ENCODE measurements around the gene MITF. TPM values are rescaled to one million over a fixed set of nuclear protein-coding genes. Genes with fewer than 3 reads are reported as not detected.

The MITF gene
- total RNA-seq, 1 donor from 2014 or later: not detected

- intact Hi-C loops (cut with micrococcal nuclease): no loop called here
- TF ChIP-seq CTCF (IDR thresholded peaks at IDR 0.05): no peak
Observed at GRCh38 chr3:69938931-69939330, 199.7 kb downstream of the MITF start.

GRCh38 chr3:69941037-69941436 lies 201.8 kb downstream of the MITF start:
- intact Hi-C loops (cut with micrococcal nuclease): loop anchor here (10.0 kb wide), 1 partner anchor 1714 kb away; no protein-coding TSS in a partner anchor
- Mint-ChIP-seq H3K27me3 (no peaks in the 10 kb centered on the region), H3K36me3 (ENCODE audit: low read depth) (no peaks in the 10 kb centered on the region), H3K4me3 (no peak overlapping the region), H3K27ac (no peak overlapping the region), H3K9me3 (no peaks in the 10 kb centered on the region), H3K4me1 (no peaks in the 10 kb centered on the region)
- no peak for TF ChIP-seq CTCF (IDR thresholded peaks at IDR 0.05)
- no peak for ATAC-seq (ENCODE audit: low read depth)
- ChIA-PET POLR2A (no interaction called here), CTCF (no interaction called here)
- DNase-seq: no peak

More at GRCh38 chr3:69938931-69939330, 199.7 kb downstream of the MITF start:
- ATAC-seq (ENCODE audit: low read depth): no peak
- H3K27me3 Mint-ChIP-seq: no peaks in the 10 kb centered on the region
- no peak overlapping the region for H3K4me3 Mint-ChIP-seq
- no peaks in the 10 kb centered on the region for H3K36me3 Mint-ChIP-seq (ENCODE audit: low read depth)
- ChIA-PET POLR2A (no interaction called here), CTCF (no interaction called here)
- no peaks in the 10 kb centered on the region for H3K9me3 Mint-ChIP-seq
- no peaks in the 10 kb centered on the region for H3K4me1 Mint-ChIP-seq
- H3K27ac Mint-ChIP-seq: no peak overlapping the region
- no peak for DNase-seq

DNA sequence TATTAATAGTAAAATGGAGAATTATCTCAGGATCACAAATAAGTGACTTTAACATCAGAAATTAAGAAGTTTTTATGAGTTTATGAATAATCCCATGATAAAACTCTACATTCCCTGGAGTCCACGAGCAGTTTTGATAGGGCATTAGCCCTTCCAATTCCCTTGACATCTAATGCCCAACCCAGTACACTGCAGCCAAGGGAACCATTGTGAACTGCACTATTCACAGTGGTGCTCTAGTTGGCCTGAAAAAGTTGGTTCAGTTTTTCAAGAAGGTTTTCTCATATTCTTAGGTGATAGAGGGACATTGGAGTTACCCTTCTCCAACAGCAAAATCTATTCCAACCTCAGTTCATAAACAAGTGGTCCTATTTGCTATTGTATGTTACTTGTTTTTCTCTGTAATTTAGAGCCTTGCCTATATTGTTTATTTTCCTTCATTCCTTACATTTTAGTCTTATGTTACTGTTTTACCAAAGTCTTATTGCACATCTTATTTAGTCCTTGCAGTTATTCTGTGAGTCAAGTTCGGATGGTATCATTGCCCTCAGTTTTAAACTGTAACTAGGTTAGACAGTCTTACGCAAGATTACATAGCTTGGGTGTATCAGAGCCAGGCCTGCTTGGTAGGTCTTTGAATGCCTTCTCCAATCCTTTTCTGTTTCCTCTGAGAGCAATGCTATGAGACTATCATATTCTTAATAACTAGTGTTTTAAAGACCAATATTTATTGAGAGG lies 202.3 kb downstream of the MITF start:
- Mint-ChIP-seq H3K9me3 (no peaks in the 10 kb centered on the region), H3K4me1 (no peaks in the 10 kb centered on the region), H3K4me3 (no peak overlapping the region), H3K27ac (no peak overlapping the region), H3K36me3 (ENCODE audit: low read depth) (no peaks in the 10 kb centered on the region), H3K27me3 (no peaks in the 10 kb centered on the region)
- no peak for DNase-seq
- TF ChIP-seq CTCF (IDR thresholded peaks at IDR 0.05): no peak
- ChIA-PET POLR2A (no interaction called here), CTCF (no interaction called here)
- intact Hi-C loops (cut with micrococcal nuclease): loop anchor here (10.0 kb wide), 1 partner anchor 1713 kb away; no protein-coding TSS in a partner anchor
- no peak for ATAC-seq (ENCODE audit: low read depth)

DNA sequence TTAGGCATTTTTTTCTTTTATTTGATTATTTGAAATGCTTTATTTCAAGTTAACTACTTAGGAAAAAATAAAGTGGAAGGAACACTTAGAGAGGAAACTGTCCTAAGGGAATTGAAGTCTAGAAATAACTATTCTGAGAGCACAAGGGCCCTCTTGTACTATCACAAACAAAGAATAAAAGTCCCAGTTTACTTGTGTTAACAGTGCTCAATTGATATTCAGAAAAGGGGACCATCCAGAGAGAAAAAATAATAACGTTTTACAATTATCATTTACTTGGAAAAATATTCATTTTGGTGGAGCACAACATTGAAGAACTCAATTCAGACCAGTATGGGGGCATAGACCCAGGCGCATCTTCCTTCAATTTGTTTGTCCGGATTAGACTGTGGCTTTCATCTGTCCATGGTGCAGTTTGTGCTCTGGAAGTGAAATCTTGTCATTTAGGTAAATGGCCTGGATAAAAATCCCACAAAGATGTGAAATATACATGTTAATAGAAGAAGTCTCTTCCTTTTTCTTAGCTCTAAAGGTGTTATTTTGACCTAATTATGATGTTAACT lies 205.7 kb downstream of the MITF start:
- DNase-seq (no peak), ATAC-seq (ENCODE audit: low read depth) (no peak)
- ChIA-PET CTCF (no interaction called here), POLR2A (no interaction called here)
- H3K27me3 Mint-ChIP-seq: no peaks in the 10 kb centered on the region
- H3K4me3 Mint-ChIP-seq: no peak overlapping the region
- H3K4me1 Mint-ChIP-seq: no peaks in the 10 kb centered on the region
- intact Hi-C loops (cut with micrococcal nuclease): loop anchor here (10.0 kb wide), 1 partner anchor 1710 kb away; no protein-coding TSS in a partner anchor
- TF ChIP-seq CTCF (IDR thresholded peaks at IDR 0.05): no peak
- no peak overlapping the region for H3K27ac Mint-ChIP-seq
- H3K9me3 Mint-ChIP-seq: no peaks in the 10 kb centered on the region
- no peaks in the 10 kb centered on the region for H3K36me3 Mint-ChIP-seq (ENCODE audit: low read depth)

DNA sequence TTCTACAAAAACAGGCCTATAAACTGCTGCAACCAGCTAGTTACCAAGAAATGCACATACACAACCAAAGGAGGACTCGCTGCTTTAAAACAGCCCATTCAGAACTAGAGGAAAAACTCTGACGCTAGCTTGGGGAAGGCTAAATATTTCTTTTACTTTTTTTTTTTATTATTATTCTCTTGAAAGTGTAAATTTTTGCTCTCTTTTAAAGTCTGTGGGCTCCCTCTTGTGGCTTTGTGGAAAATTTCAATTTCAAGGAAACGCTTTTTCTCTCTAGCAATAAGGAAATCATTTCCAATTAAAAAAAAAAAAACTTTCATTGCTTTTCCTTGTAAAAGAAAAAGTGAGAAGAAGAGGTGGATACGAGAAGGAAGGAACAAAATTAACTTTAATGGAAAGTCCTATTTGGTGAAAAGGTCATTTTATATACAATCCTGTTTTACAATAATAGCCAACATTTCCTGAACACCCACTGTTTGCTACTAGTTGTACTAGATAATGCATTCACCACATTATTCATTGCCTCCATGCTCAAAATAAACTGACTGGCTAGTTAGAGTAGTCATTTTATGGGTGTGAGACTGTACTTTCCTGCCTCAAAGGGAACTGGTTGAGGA lies 209.1 kb downstream of the MITF start:
- no peaks in the 10 kb centered on the region for H3K9me3 Mint-ChIP-seq
- DNase-seq (no peak), ATAC-seq (ENCODE audit: low read depth) (no peak)
- H3K4me3 Mint-ChIP-seq: no peak overlapping the region
- CTCF ChIA-PET: interaction anchor here (0.5 to 1.0 kb wide), 2 partner anchors 566 to 783 kb away, joined by 3 to 4 read pairs; no protein-coding TSS in a partner anchor
- H3K36me3 Mint-ChIP-seq (ENCODE audit: low read depth): no peaks in the 10 kb centered on the region
- POLR2A ChIA-PET: no interaction called here
- H3K27me3 Mint-ChIP-seq: no peaks in the 10 kb centered on the region
- H3K4me1 Mint-ChIP-seq: no peaks in the 10 kb centered on the region
- intact Hi-C loops (cut with micrococcal nuclease): loop anchor here (10.0 kb wide), 1 partner anchor 1706 kb away; no protein-coding TSS in a partner anchor
- H3K27ac Mint-ChIP-seq: no peak overlapping the region
- no peak for TF ChIP-seq CTCF (IDR thresholded peaks at IDR 0.05)
